Right ventricle myocardium inferior (tissue), 1 donor: ENCODE data around the gene CARNS1. TPM values are rescaled to one million over a fixed set of nuclear protein-coding genes. Genes with fewer than 3 reads are reported as not detected.

Experiments
- ATAC-seq: fragments of 200-7000 bp; cut with Tn5 transposase; one replicate; pipeline ENCODE4 v1.9.1; 2020; ENCODE audit warnings: mild to moderate bottlenecking, moderate library complexity
- DNase-seq: peaks from one replicate; pipeline ENCODE4 v3.0.0; 2021; ENCODE audit errors: missing footprints
- intact Hi-C: fragments of 100-400 bp; cut with DNase I; formaldehyde crosslinking; loops from one replicate; pipeline ENCODE4 v1.11.0; 2022
- total RNA-seq: library from RNA; stranded (reverse); fragmentation: NEBNext Ultra II Directional; extraction: Animal tissue kit (Norgen Biotek cat#: 25700); gene quantifications from one replicate; pipeline ENCODE4 v1.2.1, GENCODE V29; 2021
- donor health status: DM: no; HTN: yes; CAD: no; lungs with severe emphysema.

CARNS1 gene
- total RNA-seq, 1 donor from 2014 or later = 14.1 TPM

DNA sequence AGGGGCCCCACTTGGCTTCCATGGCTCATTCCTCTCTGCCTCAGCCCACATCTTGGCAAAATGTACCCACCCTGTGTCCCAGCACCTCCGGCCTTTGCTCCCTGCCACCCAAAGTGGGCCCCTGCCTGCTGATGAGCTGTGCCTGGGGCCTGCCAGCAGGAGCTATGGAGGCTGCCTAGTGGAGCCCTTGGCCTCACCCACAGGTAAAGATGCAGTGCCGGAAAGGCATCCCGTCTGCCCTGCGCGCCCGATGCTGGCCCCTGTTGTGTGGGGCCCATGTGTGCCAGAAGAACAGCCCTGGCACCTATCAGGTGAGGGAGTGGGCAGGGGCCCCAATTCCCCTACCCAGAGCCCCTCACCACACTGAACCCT, 10.3 kb upstream of the CARNS1 start:
- ATAC-seq (no peak), DNase-seq (no peak)
- intact Hi-C loops = no loop called here

DNA sequence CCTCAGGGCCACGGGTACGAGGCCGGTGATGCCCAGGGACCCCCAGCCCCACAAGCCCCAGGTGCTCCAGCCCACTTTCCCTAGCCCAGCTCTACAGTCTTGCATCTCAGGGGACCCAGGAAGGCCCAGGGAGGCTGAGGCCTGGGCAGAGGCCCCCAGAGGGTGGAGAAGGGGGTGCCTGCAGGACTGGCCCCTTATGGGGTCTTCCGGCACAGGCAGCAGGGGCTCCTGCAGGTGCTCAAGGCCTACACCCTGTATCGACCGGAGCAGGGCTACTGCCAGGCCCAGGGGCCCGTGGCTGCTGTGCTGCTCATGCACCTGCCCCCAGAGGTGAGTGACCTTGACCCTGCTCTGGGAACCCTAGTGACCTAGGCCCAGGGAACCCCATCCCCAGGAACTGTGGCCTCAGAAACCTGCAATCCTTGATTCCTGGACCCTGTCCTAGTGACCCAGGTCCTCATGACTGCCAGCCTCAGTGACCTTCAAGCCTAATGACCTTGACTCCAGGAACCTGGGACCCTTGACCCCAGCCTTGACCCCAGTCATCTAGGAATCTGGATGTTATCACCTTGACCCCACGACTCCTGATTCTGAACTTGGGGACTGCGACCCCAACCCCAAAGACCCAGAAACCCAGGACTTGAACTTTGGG, 9.7 kb upstream of the CARNS1 start:
- intact Hi-C loops = no loop called here
- ATAC-seq (no peak), DNase-seq (no peak)

GRCh38 chr11:67406420-67406968, 9.0 kb upstream of the CARNS1 start:
- intact Hi-C loops = no loop called here
- no peak for DNase-seq
- ATAC-seq = no peak

DNA sequence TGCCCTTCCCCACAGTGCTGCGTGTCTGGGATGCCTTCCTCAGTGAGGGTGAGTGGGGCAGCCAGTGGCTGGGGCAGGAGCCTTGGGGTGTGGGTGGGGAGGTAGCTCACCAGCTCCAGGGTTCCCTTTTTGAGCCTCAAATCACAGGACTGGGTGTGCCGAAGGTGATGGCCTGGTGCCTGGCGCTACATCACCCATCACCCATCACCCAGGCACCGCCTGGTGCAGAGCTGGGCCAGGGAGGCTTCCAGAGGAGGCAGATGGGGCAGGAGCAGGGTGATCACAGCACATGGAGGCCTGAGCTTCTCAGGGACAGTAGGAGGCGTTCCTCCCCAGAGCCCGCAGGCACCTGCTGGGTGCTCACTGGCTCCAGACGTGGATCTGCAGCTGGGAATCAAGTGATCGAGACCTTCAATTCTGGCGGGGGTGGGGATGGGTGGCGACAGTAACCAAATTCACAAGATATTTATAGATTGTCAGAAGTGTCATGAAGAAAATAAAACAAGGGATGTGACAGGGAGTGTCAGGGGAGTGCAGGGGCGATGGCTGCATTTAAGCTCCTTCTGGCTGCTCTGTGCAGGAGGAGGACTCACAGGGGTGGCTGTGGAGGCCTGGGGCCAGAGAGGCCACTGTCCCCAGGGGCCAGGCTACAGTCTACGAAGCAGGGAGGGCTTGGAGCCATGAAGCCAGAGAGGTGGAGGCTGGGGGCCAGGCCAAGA, 8.3 kb upstream of the CARNS1 start:
- no peak for DNase-seq
- ATAC-seq = no peak
- intact Hi-C loops = no loop called here

DNA sequence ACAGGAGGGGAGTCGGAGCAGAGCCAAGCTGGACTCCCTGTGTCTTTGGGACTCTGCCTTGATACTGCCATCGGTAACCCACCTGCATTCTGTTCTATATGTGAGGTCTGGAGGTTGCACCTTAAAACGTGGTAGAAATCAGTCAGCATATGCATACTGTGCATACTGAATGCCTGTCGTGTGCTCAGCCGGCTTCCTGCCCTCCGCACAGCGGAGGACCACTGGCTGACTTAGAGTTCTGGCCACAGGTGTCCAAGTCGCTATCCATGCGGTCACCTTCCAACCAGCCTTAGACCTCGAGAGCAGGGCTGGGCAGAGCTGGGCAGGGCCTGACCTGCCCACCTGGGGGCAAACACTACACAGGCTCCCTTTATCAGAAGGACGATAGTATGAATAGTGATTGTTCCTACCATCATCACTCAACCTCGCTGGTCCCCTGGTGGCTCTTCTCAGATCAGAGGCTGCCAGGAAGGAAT, 7.8 kb upstream of the CARNS1 start:
- ATAC-seq (no peak), DNase-seq (no peak)
- intact Hi-C loops = no loop called here

- intact Hi-C loops = no loop called here
- no peak for ATAC-seq
- DNase-seq = no peak
Observed at GRCh38 chr11:67408437-67409200, 6.9 kb upstream of the CARNS1 start.

DNA sequence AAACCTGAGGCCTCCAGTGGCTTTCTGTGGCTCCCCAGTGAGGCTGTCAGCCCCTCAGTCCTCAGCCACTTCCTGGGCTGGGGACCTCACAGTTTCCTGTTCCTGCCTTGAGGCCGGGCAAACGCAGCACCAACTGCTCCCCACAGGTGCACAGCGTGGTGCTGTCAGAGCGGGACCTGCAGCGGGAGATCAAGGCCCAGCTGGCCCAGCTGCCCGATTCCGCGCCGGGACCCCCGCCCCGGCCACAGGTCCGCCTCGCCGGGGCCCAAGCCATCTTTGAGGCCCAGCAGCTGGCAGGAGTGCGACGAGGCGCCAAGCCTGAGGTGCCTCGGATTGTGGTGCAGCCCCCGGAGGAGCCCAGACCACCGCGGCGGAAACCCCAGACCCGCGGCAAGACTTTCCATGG, 6.2 kb upstream of the CARNS1 start:
- DNase-seq (no peak), ATAC-seq (no peak)
- intact Hi-C loops = no loop called here

DNA sequence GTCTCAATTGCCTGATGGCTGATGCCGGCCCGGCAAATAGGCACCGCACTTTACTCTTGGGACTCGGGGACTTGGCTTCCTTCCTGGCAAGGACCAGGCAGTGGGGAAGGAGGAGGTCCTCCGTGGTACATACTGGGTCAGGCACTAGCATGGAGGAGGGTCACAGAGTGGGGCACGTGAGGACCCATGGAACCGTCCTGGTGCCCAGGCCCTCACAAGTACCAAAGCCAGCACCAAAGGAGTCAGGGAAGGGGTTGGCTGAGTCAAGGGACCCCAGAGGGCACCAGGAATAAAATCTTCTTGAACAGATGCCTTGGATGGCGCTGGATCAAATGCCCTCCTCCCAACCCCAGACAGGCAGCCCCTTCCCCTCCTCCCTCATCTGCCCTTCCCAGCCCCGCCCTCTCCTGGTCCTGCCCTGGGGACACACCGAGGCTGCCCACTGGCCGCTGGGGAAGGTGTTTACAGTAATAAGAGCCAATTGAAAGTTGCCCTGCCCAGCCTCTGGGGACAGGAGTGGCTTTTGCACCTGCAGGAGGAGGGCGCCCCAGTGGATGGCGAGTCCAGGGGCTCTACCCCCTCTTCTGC, 5.6 kb upstream of the CARNS1 start:
- ATAC-seq (no peak), DNase-seq (no peak)
- intact Hi-C loops = no loop called here

DNA sequence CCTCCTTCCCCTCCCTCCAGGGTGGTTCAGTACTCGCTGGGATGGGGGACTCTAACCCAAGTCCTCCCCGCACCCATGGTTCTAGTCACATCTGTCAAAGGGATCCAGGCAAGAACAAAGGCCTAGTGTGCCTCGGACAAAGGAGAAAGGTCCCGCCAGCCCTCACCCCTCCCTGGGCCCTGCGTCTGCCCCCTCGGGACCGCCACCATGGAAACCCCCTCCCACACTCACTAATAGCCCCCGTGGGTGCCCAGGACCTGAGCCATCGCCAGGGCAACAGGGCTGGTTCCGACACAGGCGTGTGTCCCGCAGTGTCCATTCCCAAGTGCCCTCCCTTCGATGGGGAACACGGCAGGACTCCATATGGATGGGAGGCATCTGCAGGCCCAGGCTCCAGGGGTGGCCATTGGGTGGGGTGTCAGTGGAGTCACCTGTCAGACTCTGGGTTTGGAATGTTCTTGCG, 5.1 kb upstream of the CARNS1 start:
- no peak for DNase-seq
- no peak for ATAC-seq
- intact Hi-C loops = no loop called here

GRCh38 chr11:67410984-67411784, 4.3 kb upstream of the CARNS1 start:
- DNase-seq (no peak), ATAC-seq (no peak)
- intact Hi-C loops = no loop called here

- ATAC-seq (no peak), DNase-seq (no peak)
- intact Hi-C loops = no loop called here
Observed at GRCh38 chr11:67411785-67412152, 3.7 kb upstream of the CARNS1 start.

GRCh38 chr11:67412495-67413179, 2.8 kb upstream of the CARNS1 start:
- DNase-seq = no peak
- intact Hi-C loops = no loop called here
- ATAC-seq = no peak

DNA sequence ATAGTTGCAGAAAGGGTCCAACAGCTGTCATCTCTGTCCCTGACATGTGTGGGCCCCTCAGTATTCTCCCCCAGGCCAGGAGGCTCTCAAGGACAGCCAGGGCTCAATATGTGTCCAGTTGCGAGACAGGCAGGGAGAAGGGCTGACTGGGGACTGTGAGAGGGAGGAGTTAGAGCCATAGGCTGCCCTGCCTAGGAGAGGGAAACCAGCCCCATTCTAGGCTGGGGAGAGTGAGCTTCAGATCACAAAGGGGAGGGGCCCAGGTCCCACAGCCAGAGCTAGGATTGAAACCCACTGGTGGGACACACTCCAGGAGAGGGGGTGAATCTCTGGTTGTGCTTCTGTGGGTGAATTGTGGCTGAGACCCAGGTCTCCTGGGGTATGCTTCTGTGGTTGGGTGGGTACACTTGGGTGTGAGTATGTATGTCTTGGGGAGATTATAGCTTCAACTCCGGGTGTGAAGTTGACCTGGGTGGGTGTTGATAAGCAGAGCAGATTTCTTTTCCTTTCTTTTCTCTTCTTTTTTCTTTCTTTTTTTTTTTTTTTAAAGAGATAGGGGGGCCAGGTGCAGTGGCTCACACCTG, 2.1 kb upstream of the CARNS1 start:
- intact Hi-C loops = no loop called here
- ATAC-seq = no peak
- DNase-seq = no peak

DNA sequence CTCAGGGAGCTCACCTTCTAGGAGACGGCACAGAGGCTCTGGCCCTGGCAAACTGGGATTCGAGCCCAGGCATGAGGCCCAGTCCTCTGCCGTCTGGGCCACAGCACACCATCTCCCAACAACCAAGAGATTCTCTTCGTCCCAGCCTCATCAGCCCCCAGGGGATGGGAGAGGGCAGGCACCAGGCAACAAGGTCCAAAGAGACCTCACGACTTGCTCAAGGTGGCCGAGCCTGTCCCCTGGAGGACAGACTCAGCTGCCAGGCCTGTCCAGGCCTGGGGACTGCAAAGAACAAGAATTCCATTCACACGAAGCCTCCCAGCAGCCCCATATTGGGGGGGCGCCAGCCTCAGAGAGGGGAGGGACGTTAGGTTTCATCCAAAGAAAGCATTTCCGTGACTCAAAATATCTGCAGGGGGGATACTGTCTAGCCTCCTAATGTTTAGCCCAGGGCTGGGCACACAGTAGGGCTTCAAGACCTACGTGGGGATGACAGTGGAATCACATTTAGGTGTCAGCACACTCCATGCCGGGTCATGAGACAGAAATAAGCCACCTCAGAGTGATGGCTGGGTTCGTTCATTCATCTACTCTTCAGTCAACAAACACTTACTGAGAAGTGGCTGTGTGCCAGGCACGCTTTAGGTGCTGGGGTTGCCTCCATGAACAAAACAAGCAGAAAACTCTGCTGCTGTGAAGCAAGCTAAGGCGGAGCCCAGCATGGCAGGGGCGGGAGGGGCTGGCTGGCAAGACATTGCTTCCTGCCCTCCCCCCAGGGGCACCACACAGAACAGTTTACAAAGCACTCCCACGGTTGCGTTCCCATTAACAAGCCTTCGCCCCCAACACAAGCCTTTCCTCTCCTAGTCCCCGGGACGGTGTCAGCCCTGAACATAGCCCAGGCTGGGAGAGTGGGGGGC, 1.2 kb downstream of the CARNS1 start:
- DNase-seq (no peak), ATAC-seq (no peak)
- intact Hi-C loops = loop anchor here (2.0 kb wide), 1 partner anchor 14 kb away; no protein-coding TSS in a partner anchor

DNA sequence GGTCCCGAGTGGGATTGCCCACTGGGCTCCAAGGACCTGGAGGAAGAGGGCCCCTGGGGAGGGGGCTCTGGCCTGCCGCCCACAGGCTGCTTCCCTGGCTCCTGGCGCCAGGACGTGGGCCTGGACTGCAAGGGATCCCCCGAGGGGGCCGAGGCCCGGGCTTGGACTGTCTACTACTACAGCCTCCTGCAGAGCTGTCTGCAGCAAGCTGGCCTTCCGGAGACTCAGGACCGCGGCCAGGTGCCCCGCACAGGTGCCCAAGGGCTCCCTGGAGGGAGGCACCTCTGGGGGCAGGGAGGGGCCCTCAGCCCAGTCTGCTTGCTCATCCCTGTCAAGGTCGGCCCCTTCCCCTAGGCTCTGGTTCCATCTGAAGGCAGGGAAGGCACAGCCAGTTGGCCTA, 1.9 kb downstream of the CARNS1 start:
- DNase-seq (no peak), ATAC-seq (no peak)
- intact Hi-C loops = loop anchor here (2.0 kb wide), 1 partner anchor 15 kb away; no protein-coding TSS in a partner anchor

- DNase-seq (no peak), ATAC-seq (peak; percentile 43)
- intact Hi-C loops = no loop called here
Observed at GRCh38 chr11:67418476-67419281, 3.2 kb downstream of the CARNS1 start.
